GM19035 (cell line): ENCODE data around the gene ISCA2.
"Not testable (repeated sequence)": the region's sequence is repeated elsewhere in the genome, so short reads cannot be mapped to it uniquely, and the experiment has no call there.

Experiments
- ATAC-seq: cut with Tn5 transposase; IDR thresholded peaks from one replicate; pipeline ENCODE4 v1.9.1; 2021; ENCODE audit not compliant: unreplicated experiment

ISCA2 gene

DNA sequence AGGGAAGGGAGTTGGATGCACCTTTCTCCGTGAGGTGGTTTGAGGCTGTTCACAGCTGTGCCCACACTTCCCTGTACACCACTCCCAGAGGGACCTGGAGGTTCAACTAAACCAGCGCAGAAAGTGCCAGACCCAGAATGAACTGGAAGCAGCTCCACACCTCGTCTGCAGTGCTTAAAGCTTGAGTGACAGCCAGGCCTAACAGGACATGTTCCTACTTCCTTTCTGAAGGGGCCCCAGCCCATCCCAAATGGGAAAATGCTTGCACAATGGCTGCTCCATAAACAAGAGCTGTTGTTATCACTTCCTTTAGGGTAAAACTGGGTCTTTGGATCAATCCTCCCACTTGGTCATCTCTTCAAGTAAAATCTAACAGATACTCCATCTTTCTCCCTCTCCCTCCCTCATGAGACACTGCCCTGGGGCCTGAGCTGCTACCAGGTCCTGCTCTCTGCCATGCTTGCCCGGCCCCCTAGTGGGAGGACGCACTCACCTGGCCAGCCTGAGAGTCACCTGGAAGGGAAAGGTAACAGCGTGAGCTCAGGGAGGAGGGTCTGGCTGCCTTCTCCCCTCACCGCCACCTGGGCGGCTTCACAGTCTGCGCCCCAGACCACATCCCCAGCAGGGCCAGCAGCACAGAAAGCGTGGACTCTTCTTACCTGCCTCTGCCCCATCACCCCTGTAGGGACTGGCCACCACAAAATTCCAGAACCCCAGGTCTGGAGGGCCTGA, 33.5 kb downstream of the ISCA2 start:
- ATAC-seq, result no peak

DNA sequence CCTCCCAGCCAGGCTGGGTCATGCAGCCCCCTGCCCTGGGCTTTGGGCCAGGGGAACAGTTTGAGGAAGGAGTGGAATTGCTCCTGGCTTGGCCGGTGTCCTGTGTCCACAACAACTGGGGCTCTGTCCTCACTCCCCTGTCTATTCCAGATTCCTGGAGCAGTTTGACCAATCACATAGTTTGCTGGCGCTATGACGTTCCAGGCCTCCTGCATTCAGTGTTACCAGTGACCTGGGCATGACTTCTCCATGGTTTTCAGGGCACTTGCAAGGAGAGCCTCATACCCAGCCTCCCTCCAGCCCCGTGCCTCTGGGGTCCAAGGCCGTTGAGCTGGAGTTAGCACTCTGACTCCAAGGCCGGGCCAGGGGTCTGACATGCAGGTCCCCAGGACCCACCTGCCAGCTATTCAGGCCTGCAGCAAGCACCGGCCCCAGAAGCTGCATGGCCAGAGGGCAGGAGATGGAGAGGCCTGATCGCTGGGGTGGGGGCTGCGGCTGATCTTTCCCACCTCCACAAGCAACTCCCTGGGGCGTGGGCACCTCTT, 34.2 kb downstream of the ISCA2 start:
- no peak for ATAC-seq

DNA sequence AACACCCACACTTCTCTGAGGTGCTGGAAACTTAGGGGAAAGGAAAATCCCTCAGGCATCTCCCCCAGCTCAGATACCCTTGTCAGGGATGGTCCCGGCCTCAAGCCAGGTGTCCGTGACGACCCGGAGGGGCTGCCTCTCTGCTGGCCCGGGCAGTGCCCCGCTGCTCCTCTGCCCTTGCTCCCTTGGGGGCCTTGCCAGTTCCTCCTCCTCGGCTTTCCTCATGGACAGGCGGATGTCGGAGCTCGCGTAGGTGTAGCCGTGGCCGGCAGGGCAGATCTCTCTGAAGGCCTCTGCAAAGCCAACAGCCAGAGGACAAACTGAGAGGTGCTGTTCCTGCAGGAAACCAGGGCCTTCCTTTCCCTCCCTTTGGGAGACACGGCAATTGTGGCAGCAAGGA, 34.8 kb downstream of the ISCA2 start:
- no peak for ATAC-seq

DNA sequence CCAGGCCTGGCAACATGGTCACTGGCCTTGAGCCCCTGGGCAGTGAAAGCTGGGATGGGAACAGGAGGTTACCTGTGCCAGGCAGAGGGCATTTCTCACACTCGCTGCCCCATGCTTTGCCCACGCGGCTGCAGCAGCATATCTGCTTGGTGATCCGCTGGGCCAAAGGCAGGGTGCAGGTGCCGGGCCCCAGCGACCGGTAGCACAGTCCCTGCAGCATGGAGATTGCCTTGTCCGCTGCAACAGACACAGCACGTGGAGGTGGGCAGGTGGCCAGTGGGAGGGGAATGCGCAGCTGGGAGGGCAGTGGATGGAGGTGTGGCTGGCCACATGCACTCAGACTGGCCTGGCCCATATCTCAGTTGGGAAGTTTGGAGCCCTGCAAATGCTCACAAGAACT, 35.3 kb downstream of the ISCA2 start:
- ATAC-seq, result no peak

DNA sequence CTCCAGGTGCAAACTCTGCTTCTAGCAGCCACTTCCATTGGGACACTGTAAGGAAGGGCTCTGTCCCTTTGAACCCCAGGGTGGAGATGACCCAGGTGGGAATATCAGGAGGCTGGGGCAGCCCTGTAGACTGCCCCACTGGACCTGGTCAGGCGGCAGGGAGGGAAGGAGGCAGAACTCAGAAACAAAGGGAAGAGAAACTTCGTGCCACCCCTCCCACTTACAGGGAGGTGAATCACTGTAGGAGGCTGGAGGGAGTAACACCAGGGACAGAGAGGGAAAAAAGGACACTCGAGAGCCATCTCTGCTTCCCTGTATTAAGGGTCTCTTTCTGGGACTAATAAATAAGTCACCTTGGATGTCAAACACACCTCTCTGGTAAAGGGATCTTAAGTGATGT, 37.4 kb downstream of the ISCA2 start:
- ATAC-seq, result no peak

DNA sequence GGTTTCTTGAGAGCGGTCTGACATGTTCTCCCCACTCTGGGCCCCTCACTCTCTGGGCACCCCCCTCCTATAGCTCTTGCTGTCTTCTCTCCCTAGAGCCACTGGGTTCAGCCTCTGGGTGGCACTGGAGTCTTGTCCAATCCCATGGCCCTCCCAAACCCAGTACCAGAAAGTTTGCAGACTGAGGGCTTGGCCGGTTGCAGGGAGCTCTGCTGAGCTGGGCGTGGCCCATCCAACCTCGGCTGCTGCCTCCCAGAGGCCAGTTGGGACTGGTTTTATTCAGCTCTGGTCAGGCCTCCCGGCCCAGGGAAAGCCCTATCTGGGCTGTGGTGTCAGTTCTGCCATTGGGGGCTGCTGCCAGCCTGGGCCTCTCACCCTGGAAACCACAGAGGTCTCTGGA, 37.9 kb downstream of the ISCA2 start:
- no peak for ATAC-seq

DNA sequence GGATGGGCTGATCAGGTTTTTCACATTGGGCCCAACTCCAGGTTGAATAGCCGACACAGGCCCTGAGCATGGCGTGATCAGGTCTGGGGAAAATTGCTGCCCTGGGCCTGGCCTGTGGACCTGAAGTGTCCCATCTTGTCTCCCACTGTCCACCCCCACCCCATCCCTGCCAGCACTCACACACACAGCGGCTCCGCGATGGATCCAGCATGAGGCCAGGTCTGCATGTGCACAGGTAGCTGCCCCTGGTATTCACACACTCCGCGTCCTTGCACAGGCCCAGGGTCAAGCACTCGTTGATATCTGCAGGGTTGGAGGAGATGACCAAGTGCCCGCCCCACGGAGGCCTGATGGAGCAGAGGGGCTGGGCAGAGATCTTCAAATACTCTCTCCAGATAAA, 38.7 kb downstream of the ISCA2 start:
- ATAC-seq, result no peak

DNA sequence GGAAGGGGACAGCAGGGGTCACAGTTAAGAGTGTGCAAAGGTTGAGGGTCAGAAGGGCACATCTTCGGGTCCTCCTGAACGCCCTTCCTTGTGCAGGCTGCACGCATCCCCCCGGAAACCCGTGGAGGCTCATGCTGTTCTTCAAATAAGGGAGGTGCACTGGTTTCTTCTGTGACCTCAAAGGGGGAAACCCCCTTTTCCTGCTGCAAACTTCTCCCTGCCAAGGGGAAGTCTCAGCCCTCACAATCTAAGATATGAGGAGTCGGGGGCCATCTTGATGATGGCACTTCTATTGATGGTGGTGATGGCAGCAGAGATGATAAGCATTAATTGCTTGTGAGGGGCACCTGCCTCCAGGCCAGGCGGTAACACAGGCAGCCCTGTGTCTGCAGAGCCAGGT, 40.0 kb downstream of the ISCA2 start:
- no peak for ATAC-seq

DNA sequence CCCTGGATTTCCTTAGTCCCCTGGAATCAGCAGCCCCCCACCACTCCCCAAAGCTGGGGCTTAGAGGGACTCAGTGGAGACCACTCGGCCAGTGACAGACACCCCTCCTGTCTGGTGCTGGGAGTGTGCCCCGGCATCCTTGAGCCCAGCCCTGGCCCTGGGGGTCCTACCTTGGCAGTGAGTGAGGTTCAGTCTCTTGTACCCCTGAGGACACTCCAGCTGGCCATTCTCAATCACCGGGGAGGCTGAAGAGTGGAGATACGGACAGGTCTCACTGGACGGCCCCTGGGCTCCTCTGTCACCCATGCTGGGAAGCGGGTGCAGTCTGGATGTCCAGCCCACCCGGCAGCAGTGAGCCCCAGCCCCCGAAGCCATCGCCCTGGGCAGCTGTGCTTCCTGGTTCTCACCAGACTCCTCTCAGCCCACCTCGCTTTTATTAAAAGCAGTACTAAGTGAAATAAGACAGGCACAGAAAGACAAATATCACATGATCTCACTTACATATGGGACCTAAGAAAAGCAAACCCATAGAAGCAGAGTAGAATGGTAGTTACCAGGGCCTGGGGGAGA, 42.3 kb downstream of the ISCA2 start:
- ATAC-seq, result no peak

DNA sequence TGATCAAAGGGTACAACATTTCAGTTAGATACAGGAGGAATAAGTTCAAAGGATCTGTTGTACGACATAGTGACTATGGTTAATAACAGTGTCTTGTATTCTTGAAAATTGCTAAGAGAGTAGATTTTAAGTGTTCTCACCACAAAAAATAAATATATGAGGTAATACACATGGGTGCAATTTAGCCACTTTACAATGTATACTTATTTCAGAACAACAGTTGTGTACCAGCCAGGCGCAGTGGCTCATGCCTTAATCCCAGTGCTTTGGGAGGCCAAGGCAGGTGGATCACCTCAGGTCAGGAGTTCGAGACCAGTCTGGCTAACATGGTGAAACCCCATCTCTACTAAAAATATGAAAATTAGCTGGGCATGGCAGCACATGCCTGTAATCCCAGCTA, 42.8 kb downstream of the ISCA2 start:
- not testable (repeated sequence) for ATAC-seq

DNA sequence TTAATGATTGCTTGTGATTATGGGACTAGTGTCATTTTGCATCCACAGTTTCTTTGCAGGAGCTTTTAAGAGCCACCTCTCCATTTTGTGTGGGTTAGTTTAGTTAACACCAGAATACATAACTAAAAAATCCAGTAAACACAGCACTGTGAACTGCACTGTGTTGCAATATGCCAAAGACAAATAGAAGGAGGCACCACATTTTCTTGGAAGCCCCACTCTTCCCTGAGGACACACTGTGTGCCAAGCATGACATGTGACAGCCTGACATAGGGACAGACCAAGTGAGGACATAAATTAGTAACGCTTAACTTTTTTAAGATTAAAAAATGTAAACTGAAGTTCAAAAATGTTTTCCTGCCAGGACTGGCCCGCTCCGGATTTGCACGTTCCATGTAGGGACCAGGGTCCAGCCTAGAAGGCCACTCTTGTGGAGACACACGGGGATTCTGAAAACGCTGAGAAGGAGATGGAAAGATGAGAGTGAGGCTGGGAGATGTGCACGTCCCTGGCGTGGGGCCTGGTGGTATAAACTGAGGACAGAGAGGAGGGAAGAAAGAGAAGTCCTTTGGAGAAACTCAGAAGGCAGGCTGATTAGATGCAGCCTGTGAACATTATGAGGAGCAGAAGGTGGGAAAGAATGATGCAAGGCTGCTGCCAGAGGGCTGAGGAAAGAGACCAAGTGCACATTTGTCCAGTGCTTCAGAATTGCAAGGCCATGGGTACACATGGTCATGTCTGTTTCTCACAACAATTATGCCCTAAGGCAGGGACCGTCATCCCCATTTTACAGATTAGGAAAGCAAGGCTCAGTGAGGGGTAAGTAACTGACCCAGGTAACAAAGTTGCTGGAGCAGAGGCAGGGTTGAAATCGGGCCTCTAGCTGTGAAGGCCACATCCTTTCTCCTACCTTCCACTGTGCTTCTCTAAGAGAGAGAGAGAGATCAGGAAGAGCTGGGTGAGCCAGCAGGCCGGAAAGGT, 45.1 kb downstream of the ISCA2 start:
- no peak for ATAC-seq

DNA sequence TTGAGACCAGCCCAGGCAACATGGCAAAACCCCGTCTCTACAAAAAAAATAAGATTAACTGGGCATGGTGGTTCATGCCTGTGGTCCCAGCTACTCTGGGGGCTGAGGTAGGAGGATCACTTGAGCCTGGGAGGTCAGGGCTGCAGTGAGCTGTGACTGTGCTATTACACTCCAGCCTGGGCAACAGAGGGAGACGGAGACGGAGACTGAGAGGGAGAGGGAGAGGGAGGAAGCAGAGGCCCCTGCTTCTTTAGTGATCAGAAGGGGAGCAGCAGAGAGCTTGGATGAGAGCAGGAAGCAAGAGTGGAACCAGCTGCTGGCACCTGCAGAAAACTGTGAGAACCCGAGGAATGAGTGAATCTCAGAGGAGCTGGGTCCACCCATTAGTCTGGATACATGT, 45.9 kb downstream of the ISCA2 start:
- no peak for ATAC-seq

DNA sequence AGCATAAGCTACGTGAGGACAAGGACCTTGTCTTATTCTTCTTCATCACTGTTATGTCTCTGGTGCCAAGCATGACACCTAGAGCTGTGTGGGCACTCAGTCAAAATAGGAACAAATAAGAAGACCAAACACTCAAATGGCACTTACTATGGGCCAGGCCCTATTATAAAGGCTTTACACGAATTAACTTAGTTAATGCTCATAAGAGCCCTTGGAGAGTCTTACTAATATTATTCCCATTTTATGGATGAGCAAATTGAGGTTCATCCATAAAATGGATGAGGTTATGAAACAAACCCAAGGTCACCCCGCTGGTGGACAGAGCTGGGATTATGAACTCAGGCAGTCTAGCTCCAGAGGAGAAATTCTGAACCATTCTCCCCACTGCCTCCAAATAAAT, 47.7 kb downstream of the ISCA2 start:
- ATAC-seq, result no peak

DNA sequence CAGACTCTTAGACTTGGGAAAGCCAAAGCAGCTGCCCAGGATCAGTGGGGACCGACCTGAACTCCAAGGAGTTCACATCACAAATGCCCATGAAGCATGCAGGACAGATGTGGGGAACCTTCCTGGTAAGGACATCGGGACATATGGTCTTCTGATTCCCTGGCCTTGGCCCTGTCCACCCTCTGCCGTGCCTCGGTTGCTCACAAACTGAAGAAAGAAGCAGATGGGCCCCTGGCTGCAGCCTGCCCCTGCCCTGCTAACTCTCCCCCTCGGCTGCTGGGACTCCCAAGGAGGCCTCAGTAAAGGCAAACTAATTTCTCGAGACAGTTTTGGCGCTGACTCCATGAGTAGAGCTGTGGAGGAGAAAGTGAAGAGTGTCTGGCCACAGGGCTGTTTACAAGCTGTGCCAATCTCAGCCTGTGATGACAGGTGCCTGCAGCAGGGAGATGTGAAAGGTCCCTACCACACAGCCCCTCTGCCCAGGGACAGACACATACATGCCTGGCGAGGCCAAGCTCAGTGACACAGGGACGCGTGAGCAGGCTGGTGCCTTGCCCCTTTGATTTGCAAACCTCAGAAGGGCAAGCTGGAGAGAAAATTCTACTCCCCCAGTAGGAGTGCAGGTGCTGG, 48.6 kb downstream of the ISCA2 start:
- no peak for ATAC-seq

DNA sequence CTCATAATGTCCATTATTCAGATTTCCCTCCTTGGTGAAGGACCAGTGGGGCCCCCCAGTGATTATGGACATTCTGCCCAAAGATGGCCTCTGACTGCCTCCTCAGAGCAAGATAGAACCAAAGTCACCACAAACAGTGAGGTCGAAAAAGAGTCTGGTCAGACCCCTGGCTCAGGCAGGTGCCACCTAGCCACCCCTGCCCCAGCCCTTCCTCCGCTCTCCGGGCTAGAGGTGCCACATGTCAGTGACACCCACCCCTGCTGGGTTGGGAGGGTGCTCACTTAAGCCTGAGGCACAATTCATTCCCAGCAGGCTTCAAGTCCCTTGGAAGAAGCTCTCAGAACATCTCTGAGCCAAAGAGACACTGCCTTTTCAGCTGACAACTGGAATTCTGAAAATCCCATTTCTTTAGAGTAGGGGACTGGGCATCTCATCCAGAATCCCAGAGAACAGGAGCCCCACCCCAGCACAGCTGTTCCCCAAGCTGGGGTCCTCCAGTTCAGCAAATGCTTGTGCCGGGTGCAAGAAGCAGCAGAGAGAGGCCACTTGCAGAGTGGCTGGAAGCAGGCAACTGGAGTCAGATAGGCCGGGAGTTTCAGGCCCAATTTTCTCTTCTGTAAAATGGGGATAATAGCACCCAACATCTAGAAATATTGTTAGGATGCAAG, 50.3 kb downstream of the ISCA2 start:
- no peak for ATAC-seq

DNA sequence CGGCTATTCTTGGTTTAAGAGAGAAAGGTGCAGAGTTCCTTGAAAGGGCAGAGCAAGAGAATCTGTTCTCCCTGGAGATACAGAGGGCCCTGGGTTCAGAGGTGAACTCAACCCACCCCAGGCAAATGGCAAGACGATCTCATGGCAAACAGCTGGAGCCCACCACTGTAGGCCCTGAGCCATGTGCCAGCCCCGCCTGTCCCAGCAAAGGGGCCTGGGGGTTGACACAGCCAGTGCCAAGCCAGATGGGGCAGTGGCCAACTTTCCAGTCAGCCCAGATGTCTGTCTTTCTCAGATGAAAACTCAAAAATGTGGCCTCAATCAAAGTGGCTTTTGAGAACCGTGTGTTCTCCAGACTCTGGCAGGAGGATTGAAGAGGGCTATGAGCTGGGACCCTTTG, 51.8 kb downstream of the ISCA2 start:
- no peak for ATAC-seq

DNA sequence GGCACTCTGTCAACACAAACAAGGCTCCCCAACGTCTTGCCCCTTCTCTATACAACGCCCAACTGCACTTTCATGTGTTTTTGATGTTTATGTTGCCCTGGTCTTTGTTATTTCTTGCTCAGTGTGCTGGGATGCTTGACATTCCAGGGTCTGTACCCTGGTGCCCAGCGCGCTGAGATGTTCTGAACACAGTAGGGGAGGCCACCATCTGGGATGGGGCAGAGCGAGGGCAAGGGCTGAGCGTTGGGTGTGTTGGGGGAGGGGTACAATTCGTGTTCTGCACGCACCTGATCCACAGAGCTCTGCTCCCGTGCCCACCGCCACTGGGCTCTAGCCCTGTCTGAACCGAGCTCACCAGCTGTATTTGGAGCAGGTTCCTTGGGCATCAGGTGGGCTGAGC, 52.9 kb downstream of the ISCA2 start:
- no peak for ATAC-seq
